ENCODE measurements around the gene GOLGA1. TPM values are rescaled to one million over a fixed set of nuclear protein-coding genes. Genes with fewer than 3 reads are reported as not detected.
A peak's percentile ranks its signal among the peaks of the same experiment; 100 is the strongest.

GOLGA1 gene
- total and polyA plus RNA-seq, 8 donors: 15.4 to 20.2 (median 18.8) TPM

GRCh38 chr9:124869986-124870560 is 70.8 kb downstream of the GOLGA1 start:
- Histone ChIP-seq H3K9me3 (no peaks in the 10 kb centered on the region), H3K36me3 (peaks cover 0 to 20% of the 10 kb centered on the region in 2 donors), H3K4me3 (peak overlapping the region; percentile 88 to 100), H3K27ac (peak overlapping the region; percentile 88 to 92), H3K4me1 (peaks cover 33 to 61% of the 10 kb centered on the region in 2 donors), H3K27me3 (no peaks in the 10 kb centered on the region)
- TF ChIP-seq CTCF (IDR thresholded peaks at IDR 0.05): no peak
- DNase-seq (no peak), ATAC-seq (peak; percentile 31)
- intact Hi-C loops (cut with DNase I): no loop called here

GRCh38 chr9:124869466-124869985 is 71.4 kb downstream of the GOLGA1 start:
- Histone ChIP-seq H3K9me3 (no peaks in the 10 kb centered on the region), H3K36me3 (peaks cover 0 to 14% of the 10 kb centered on the region in 2 donors), H3K4me3 (peak overlapping the region; percentile 88 to 100), H3K4me1 (peaks cover 33 to 59% of the 10 kb centered on the region in 2 donors), H3K27me3 (no peaks in the 10 kb centered on the region), H3K27ac (peak overlapping the region; percentile 88 to 92)
- no peak for TF ChIP-seq CTCF (IDR thresholded peaks at IDR 0.05)
- ATAC-seq (peak; percentile 13), DNase-seq (no peak)
- intact Hi-C loops (cut with DNase I): no loop called here

GRCh38 chr9:124868511-124869465 is 72.1 kb downstream of the GOLGA1 start:
- H3K9me3 ChIP-seq: no peaks in the 10 kb centered on the region
- ATAC-seq: peak; percentile 92
- no peak for TF ChIP-seq CTCF (IDR thresholded peaks at IDR 0.05)
- intact Hi-C loops (cut with DNase I): no loop called here
- H3K4me3 ChIP-seq: peak overlapping the region; percentile 88 to 100
- DNase-seq: peak; percentile 81 to 96 (median 89)
- H3K36me3 ChIP-seq: peaks cover 0 to 7% of the 10 kb centered on the region in 2 donors
- peaks cover 33 to 54% of the 10 kb centered on the region in 2 donors for H3K4me1 ChIP-seq
- H3K27ac ChIP-seq: peak overlapping the region; percentile 88 to 92
- H3K27me3 ChIP-seq: no peaks in the 10 kb centered on the region

- peaks cover 30 to 58% of the 10 kb centered on the region in 2 donors for H3K4me1 ChIP-seq
- ATAC-seq: peak; percentile 26
- H3K27ac ChIP-seq: peak overlapping the region; percentile 86
- intact Hi-C loops (cut with DNase I): no loop called here
- peak overlapping the region in 1 of 2 donors; percentile 82 for H3K4me3 ChIP-seq
- DNase-seq: no peak
- TF ChIP-seq CTCF (IDR thresholded peaks at IDR 0.05): no peak
- H3K36me3 ChIP-seq: peaks cover 0 to 27% of the 10 kb centered on the region in 2 donors
- H3K27me3 ChIP-seq: no peaks in the 10 kb centered on the region
- H3K9me3 ChIP-seq: no peaks in the 10 kb centered on the region
These were observed 77.5 kb downstream of the GOLGA1 start for GRCh38 chr9:124863371-124863871.

Data from left lung (tissue), 10 donors.